NK-92 treated with Interleukin-12 subunit alpha and Interleukin-12 subunit beta, amount 100 ng/mL, for 24 hours (cell line): ENCODE results near the gene SLC2A14.
"Not testable (repeated sequence)": the region's sequence is repeated elsewhere in the genome, so short reads cannot be mapped to it uniquely, and the experiment has no call there.

Experiments used
- DNase-seq: peaks from one replicate; lab custom pipeline; 2025; lab: John Stamatoyannopoulos, UW

SLC2A14 gene

DNA sequence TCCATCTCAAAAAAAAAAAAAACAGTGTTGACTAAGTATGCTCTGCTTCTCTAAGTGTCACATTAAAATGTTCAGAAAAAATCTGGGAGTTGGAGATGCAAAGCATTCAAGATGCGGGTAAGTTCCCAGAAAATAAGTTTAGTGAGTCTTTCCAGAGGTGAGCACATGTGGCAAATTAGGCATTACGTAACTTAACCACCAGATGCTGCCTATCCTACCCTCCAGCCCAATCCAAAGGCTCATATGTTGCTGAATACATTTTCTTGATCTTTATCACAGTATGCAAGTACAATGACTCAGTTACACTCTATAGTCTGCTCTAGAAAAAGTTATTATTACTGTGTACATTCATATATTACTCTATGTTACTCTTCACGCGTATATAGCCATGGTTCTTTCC, 3.6 kb downstream of the SLC2A14 start:
- DNase-seq, result no peak

GRCh38 chr12:7868391-7868790, 4.3 kb downstream of the SLC2A14 start:
- DNase-seq, result no peak

- DNase-seq, result no peak
Observed at GRCh38 chr12:7864601-7865150, 8.0 kb downstream of the SLC2A14 start.

DNA sequence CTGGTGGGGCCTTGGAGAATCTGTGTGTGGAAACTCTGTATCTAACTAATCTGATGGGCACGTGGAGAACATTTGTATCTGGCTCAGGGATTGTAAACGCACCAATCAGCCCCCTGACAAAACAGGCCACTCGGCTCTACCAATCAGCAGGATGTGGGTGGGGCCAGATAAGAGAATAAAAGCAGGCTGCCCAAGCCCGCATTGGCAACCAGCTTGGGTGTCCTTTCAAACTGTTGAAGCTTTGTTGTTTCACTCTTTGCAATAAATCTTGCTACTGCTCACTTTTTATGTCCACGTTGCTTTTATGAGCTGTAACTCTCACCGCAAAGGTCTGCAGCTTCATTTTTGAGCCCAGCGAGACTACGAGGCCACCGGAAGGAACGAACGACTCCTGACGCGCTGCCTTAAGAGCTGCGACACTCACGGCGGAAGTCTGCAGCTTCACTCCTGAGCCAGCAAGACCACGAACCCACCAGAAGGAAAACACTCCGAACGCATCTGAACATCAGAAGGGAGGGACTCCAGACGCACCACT, 9.8 kb downstream of the SLC2A14 start:
- DNase-seq, result not testable (repeated sequence)

GRCh38 chr12:7862301-7862700, 10.4 kb downstream of the SLC2A14 start:
- DNase-seq, result not testable (repeated sequence)

- no peak for DNase-seq
Observed at GRCh38 chr12:7859552-7859951, 13.2 kb downstream of the SLC2A14 start.

DNA sequence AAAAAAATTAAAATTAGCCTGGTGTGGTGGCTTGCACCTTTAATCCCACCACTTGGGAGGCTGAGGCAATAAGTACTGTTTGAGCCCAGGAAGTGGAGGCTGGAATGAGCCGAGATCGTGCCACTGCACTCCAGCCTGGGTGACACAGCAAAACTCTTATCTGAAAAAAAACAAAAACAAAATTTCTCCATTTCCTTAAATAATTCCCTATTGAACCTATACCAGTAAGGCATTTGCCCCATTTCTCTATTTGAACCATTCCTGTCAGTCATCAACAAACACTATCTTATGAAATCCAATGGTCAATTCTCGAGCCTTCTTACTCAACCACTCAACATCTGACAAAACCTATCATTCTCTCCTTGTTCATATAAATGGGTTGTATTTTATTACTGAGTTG, 14.7 kb downstream of the SLC2A14 start:
- DNase-seq, result no peak

DNA sequence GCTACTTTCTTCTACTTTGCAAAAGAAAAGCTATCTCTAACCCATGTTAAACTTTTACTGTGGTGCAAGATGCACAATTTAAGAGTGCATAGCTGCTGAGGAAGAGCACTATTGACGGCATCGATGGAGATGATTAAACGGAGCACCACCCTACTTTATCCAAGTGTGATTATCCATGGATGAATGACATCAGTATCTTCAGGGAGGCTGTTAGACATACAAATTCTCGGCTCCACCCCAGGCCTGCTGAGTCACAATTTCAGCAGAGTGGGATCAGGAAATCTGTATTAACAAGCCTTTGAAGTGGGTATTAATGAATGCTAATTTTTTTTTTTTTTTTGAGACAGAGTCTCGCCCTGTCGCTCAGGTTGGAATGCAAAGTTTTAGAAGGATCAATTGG, 16.2 kb downstream of the SLC2A14 start:
- DNase-seq, result no peak

- no peak for DNase-seq
Observed at GRCh38 chr12:7853557-7853956, 19.2 kb downstream of the SLC2A14 start.

DNA sequence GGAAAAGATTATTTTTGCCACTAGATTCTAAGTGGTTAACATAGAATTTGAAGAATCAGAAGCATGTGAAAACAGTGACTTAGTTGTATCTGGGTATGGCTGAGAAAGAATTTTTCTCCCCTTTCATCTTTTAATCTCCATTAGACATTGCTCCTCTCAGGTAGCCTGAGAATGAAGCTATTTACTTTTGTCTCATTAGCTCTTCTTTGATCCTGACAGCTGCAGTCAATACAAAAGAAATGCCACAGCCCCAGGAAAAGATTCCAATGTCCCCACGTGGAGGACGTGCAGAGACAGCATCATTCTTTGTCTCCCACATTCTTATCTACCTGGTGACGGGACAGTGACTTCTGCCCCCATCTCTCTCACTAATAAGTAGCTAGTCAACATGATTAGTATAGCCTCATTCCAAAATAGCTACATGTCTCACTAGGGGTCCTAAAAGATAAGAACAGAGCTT, 21.1 kb downstream of the SLC2A14 start:
- not testable (repeated sequence) for DNase-seq

DNA sequence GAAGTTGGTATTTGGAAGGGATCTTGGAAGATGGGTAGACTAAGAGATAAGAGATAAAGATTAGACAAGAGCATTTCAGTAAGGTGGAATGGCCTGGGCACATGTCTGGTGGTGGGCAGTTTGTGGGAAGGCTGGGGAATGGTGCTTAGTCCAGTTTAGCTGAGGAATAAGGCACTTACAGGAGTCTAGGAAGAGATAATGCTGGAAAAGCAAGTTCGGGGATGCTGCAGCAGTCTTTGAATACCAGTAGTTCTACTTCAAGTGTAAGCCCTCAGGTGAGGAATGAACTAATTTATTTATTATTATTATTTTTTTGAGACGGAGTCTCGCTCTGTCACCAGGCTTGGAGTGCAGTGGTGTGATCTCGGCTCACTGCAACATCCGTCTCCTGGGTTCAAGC, 22.6 kb downstream of the SLC2A14 start:
- not testable (repeated sequence) for DNase-seq

GRCh38 chr12:7848098-7848422, 24.7 kb downstream of the SLC2A14 start:
- not testable (repeated sequence) for DNase-seq

GRCh38 chr12:7847226-7848097, 25.3 kb downstream of the SLC2A14 start:
- DNase-seq, result not testable (repeated sequence)

DNA sequence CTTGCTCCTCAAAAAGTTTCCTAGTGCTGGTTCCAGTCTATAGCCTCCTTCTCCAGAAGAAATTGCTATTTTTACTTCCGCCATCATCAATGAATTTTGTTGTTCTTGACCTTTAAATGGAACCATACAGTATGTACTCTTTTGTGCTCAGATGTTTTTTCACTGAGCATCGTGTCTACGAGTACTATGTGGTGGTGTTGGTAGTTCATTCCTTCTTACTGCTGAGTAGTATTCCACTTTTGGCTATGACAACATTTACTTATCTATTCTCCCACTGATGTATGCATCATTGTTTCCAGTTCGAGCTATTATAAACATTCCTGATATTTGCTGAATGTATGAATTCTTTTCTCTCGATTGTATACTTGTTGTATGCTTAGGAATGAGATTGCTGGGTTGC, 28.6 kb downstream of the SLC2A14 start:
- no peak for DNase-seq

DNA sequence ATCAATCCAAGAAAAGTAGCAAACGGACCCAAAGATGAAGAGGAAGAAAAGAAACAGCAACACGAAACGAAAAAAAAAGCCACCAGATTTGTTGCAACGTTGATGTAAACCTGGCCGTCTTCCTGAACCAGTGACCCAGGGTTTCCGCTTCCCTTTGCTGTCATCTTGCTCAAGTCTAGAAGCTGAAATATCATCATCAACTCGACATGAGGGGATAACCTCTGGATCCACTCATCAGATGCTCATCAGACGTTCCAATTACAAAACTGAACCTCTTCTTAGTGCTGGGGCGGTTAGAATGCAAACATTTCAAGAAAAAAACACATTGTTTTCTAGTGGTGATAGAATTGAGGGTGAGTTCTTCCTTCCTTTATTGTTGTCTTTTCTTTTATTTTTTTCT, 29.1 kb downstream of the SLC2A14 start:
- not testable (repeated sequence) for DNase-seq

DNA sequence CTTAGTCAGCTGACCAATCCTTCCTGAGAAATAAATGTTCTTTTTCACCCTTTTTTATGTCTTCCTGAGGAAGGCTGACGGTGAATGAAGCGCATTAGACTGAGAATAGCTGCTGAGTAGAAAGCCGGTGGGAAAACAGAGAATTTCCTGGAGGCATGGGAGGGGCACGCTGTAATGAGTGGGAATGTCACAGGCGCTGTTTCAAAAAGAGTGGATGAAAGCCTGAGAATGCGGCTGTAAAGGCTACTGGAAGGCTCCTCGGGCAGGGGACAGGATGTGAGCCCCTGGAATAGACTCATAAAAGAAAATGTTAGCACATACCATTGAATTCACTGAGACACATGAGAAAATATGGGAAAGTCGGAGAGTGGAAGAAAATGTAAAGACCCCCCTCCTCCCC, 29.6 kb downstream of the SLC2A14 start:
- DNase-seq, result not testable (repeated sequence)

DNA sequence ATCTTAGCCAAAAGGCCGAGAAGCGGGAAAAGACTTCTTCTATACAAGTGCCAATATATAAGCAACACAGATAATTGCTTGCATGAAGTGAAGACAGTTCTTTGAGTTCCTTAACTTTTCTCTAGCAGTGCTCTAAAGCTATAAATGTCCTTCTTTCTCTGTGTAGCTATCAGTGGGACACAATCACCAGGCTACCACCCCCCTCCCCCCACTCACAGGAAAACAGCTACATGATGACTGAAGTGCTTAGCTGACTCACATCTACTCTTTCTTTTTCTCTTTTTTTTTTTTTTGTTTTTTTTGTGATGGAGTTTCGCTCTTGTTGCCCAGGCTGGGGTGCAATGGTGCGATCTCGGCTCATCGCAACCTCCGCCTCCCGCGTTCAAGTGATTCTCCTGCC, 30.3 kb downstream of the SLC2A14 start:
- DNase-seq, result not testable (repeated sequence)

- not testable (repeated sequence) for DNase-seq
Observed at GRCh38 chr12:7839848-7840247, 32.9 kb downstream of the SLC2A14 start.

- not testable (repeated sequence) for DNase-seq
Observed at GRCh38 chr12:7839226-7839625, 33.5 kb downstream of the SLC2A14 start.

- DNase-seq, result no peak
Observed at GRCh38 chr12:7837366-7837765, 35.3 kb downstream of the SLC2A14 start.

DNA sequence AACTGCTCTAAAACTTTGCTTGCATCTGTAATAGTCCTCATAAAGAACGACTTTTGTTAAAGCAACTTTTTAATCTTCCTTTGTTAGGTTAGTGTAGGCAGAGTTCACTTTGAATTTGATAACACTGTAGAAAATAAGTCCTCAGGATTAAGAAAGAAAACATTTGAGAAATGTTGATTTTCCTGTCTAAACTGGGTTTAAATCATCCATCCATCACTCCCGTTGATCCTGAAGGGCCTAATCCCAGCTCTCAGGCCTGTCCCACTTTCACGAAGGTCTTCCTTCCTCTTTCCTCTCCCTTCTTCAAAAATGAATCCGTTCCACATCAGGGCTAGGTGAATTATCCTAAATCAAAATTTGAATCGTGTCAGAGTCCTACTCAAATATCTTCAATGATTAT, 36.9 kb downstream of the SLC2A14 start:
- DNase-seq, result no peak

GRCh38 chr12:7835116-7835515, 37.6 kb downstream of the SLC2A14 start:
- DNase-seq, result no peak

- no peak for DNase-seq
Observed at GRCh38 chr12:7834701-7835100, 38.0 kb downstream of the SLC2A14 start.
